Type B pancreatic cell (in vitro differentiated cells): ENCODE measurements around the gene RABL3. TPM values are rescaled to one million over a fixed set of nuclear protein-coding genes. Genes with fewer than 3 reads are reported as not detected.
"Not testable (repeated sequence)": the region's sequence is repeated elsewhere in the genome, so short reads cannot be mapped to it uniquely, and the experiment has no call there.

Source experiments
- DNase-seq: peaks from one replicate; pipeline ENCODE4 v3.0.0; 2021; ENCODE audit warnings: mixed read lengths; ENCODE audit not compliant: unreplicated experiment; ENCODE audit errors: extremely low spot score
- H3K27ac Mint-ChIP-seq: 2 replicates; pipeline ENCODE4 v1.8.0; 2021; ENCODE audit warnings: mild to moderate bottlenecking, mixed read lengths
- H3K27me3 Mint-ChIP-seq: 2 replicates; pipeline ENCODE4 v1.8.0; 2021; ENCODE audit warnings: mixed read lengths
- H3K36me3 Mint-ChIP-seq: 2 replicates; pipeline ENCODE4 v1.8.0; 2021; ENCODE audit warnings: mixed read lengths
- H3K4me1 Mint-ChIP-seq: one replicate; pipeline ENCODE4 v1.8.0; 2021; ENCODE audit warnings: mixed read lengths; ENCODE audit not compliant: unreplicated experiment
- H3K4me3 Mint-ChIP-seq: 2 replicates; pipeline ENCODE4 v1.8.0; 2021; ENCODE audit warnings: mild to moderate bottlenecking, mixed read lengths
- H3K9me3 Mint-ChIP-seq: 2 replicates; pipeline ENCODE4 v1.8.0; 2021; ENCODE audit warnings: mixed read lengths
- CTCF ChIP-seq: fragments of 200-600 bp; sonication (generic); conservative IDR thresholded peaks from 2 replicates; pipeline ENCODE4 v1.5.0; 2021; ENCODE audit warnings: antibody characterized with exemption, mild to moderate bottlenecking
- total RNA-seq: library from RNA; stranded (reverse); gene quantifications from 2 replicates; pipeline ENCODE4 v1.2.1, GENCODE V29; 2021; ENCODE audit warnings: low replicate concordance

The RABL3 gene
- total RNA-seq, 1 donor from 2014 or later, result 15.5 TPM

- peaks cover 6% of the 10 kb centered on the region for H3K9me3 Mint-ChIP-seq
- H3K4me3 Mint-ChIP-seq, result peak overlapping the region; percentile 66
- DNase-seq, result no peak
- peak overlapping the region; percentile 76 for H3K27ac Mint-ChIP-seq
- H3K4me1 Mint-ChIP-seq, result peaks cover 9% of the 10 kb centered on the region
- no peaks in the 10 kb centered on the region for H3K27me3 Mint-ChIP-seq
- no peaks in the 10 kb centered on the region for H3K36me3 Mint-ChIP-seq
- no peak for TF ChIP-seq CTCF
These were observed 63.9 kb downstream of the RABL3 start for GRCh38 chr3:120678331-120678947.

DNA sequence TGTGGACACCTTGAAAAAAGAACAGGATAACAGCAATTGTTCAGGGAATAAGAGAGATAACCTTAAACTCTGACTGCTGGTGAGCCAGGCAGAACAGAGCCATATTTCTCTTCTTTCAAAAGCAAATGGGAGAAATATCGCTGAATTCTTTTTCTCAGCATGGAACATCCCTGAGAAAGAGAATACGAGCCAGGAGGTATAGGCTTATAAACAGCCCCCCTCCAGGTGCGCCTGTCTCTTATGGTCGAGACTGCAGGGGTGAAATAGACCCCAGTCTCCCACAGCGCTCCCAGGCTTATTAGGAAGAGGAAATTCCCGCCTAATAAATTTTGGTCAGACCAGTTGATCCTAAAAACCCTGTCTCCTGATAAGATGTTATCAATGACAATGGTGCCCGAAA, 65.1 kb downstream of the RABL3 start:
- H3K4me3 Mint-ChIP-seq, H3K4me1 Mint-ChIP-seq, H3K27me3 Mint-ChIP-seq: not testable (repeated sequence)

DNA sequence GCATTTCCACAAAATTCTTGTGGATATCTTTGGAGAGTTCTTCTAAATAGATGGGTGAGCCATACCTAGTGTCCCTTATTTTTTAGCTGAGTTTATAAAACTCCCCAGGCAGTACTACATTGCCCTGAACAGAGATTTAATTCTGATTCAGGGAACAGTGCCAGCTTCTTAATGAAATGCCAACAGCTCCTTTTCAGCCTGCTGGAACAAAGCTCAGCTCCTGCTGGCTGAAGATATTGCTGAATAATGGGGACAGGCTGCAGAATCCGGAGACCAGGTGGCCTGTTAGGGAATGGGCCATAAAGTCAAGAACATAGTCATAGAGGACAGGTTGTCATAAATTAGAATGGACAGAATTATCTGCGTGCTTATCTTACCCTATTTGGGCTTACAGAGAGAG, 69.2 kb downstream of the RABL3 start:
- TF ChIP-seq CTCF, result no peak
- Mint-ChIP-seq H3K36me3 (no peaks in the 10 kb centered on the region), H3K4me1 (no peaks in the 10 kb centered on the region), H3K4me3 (no peak overlapping the region), H3K27me3 (no peaks in the 10 kb centered on the region), H3K9me3 (no peaks in the 10 kb centered on the region), H3K27ac (no peak overlapping the region)
- no peak for DNase-seq

More for the DNA sequence above, 65.1 kb downstream of the RABL3 start:
- H3K9me3 Mint-ChIP-seq, H3K27ac Mint-ChIP-seq, DNase-seq, H3K36me3 Mint-ChIP-seq: not testable (repeated sequence)

- no peaks in the 10 kb centered on the region for H3K36me3 Mint-ChIP-seq
- H3K9me3 Mint-ChIP-seq, result no peaks in the 10 kb centered on the region
- H3K4me3 Mint-ChIP-seq, result no peak overlapping the region
- DNase-seq, result no peak
- H3K27ac Mint-ChIP-seq, result no peak overlapping the region
- no peak for TF ChIP-seq CTCF
- H3K27me3 Mint-ChIP-seq, result peaks cover 2% of the 10 kb centered on the region
- H3K4me1 Mint-ChIP-seq, result no peaks in the 10 kb centered on the region
These were observed 71.7 kb downstream of the RABL3 start for GRCh38 chr3:120670576-120670975.

- no peaks in the 10 kb centered on the region for H3K4me1 Mint-ChIP-seq
These were observed 77.4 kb downstream of the RABL3 start for GRCh38 chr3:120664926-120665325.

DNA sequence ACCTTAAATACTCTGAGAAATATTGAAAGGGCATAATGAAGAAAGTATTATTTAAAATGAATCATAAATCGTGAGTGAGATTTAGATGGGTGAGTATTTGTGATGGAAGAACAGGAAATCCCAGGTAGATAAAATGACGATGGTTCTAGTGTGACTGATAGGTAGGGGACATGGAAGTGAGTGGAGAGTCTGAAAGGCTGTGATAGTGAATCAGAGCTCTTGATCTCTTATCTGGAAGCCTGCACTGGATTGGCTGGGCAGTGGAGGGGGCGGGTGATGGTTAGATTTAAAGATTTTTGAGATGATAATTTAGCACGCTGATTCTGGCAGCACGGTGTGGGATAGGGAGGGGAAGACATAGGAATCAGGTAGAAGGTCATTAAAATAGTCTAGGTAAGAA, 80.4 kb downstream of the RABL3 start:
- no peak for DNase-seq
- Mint-ChIP-seq H3K4me3 (no peak overlapping the region), H3K27me3 (peaks cover 14% of the 10 kb centered on the region), H3K4me1 (no peaks in the 10 kb centered on the region), H3K27ac (no peak overlapping the region), H3K36me3 (peaks cover 3% of the 10 kb centered on the region), H3K9me3 (no peaks in the 10 kb centered on the region)
- TF ChIP-seq CTCF, result no peak

More at GRCh38 chr3:120664926-120665325, 77.4 kb downstream of the RABL3 start:
- H3K4me3 Mint-ChIP-seq, result no peak overlapping the region
- no peaks in the 10 kb centered on the region for H3K36me3 Mint-ChIP-seq
- no peaks in the 10 kb centered on the region for H3K9me3 Mint-ChIP-seq
- no peak for DNase-seq
- no peak for TF ChIP-seq CTCF
- no peak overlapping the region for H3K27ac Mint-ChIP-seq
- H3K27me3 Mint-ChIP-seq, result peaks cover 14% of the 10 kb centered on the region
